LNCAP (cell line): ENCODE data around the gene PTPRD.

Experiments
- TF ChIP-seq, protein P1 (sequence below): fragments of 450-650 bp; IDR thresholded peaks from 2 replicates; pipeline ENCODE4 v1.5.1; 2017; ENCODE audit warnings: mild to moderate bottlenecking

Gene PTPRD

DNA sequence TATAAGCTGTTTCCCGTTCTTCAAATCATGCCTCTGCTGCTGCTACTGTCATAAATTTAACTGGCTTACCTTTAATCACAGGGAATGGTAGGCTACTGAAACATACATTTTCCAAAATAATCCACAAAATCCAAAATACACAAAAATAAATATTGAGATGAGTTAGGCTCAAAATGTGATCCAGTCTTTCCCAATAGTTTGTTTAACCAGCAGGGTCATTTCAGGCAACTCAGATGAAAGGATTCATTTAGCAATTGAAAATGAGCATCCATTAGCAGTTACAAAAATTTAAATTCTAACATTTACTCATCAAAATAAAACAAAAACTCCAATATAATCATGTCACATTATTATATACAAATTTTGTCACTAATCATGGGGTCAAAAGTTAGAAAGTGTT is 1797.6 kb downstream of the PTPRD start:
- TF ChIP-seq, protein P1, sequence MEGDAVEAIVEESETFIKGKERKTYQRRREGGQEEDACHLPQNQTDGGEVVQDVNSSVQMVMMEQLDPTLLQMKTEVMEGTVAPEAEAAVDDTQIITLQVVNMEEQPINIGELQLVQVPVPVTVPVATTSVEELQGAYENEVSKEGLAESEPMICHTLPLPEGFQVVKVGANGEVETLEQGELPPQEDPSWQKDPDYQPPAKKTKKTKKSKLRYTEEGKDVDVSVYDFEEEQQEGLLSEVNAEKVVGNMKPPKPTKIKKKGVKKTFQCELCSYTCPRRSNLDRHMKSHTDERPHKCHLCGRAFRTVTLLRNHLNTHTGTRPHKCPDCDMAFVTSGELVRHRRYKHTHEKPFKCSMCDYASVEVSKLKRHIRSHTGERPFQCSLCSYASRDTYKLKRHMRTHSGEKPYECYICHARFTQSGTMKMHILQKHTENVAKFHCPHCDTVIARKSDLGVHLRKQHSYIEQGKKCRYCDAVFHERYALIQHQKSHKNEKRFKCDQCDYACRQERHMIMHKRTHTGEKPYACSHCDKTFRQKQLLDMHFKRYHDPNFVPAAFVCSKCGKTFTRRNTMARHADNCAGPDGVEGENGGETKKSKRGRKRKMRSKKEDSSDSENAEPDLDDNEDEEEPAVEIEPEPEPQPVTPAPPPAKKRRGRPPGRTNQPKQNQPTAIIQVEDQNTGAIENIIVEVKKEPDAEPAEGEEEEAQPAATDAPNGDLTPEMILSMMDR = no peak

DNA sequence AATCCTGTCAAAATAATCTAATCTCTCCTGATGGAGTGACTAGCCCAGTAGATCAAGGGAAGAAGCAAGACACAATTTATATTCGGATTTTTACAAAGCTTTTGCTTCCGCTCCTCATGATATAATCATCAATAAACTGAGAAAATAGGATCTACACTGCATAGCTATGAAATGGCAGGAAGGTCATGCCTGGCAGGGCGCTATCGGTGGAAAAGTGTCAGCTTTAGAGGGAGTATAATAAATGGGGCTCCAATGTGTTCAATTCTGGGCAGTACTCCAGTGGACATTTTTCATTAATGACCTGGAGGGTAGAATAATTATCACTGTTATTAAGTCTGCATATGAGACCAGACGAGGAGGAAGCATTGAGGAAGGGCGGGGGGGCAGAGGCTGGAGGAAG is 1799.9 kb downstream of the PTPRD start:
- TF ChIP-seq, protein P1 = no peak

DNA sequence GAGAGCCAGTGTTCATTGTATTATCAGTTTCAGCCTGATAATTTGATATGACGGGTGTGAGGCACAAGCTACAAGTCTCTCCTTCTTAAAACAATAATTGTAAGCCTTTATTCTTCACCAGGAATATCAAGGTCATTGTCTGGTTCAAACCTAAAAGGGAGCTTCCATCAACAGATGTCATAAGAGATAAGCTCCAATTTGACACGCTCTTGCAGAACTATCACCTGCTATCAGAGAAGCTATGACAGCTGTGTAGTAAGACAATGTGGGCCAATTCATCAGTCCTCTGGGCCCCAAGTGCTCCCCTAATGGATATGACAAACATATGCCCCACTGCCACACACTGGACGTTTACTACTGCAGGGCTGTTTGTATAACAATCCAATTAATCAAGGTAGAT is 1803.1 kb downstream of the PTPRD start:
- TF ChIP-seq, protein P1 = no peak

DNA sequence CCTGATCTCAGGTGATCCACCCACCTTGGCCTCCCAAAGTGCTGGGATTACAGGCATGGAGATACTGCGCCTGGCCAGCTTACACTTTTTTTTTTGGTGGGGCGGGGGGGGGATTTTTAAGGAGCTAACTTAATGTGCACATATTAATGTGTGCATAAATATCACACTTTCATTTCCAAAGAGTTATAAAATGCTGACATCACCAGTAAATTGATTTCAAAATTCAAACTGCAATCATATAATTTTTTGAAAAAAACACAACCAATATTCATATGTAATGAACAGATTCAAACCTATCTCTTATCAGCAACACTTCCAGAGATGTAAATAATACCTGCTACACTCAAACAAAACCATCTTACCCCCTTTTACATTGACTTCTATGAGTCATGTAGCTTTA is 1806.7 kb downstream of the PTPRD start:
- TF ChIP-seq, protein P1 = no peak

DNA sequence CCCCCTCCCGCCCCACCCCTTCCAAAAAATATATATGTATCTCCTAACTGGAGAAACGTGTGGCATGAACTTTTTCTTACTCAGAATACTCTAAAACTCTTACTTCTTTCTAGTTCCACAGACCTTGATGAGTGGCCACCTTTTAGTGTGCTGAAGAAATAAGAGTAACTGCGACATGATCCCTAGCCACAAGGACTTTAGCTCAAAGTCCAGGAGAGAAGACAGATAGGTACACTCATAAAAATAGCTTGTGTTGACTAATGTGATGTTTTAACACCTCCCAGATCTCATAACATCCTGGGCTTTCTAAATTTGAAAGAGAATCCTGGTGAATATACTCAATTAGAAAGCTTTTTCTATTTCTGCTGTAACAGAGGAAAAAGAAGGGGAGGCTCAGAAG is 1808.2 kb downstream of the PTPRD start:
- TF ChIP-seq, protein P1 = no peak

DNA sequence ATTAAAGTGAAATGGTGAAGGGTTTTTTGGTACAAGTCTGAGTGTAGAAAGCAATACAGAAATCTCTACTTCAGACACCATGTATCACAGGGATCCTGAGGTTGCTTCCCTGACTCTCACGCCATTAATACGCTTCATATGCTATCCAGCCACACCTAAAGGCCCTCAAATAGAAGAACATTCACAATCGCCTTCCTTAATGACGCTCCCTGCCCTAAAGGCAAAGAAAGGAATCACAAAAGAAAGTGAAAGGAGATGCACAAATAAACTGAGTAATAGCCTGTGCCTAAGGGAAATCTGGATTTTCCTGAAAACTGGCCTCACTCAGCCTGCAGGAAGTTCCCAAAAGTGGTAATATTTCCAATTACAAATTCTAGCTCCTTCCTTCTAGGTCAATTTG is 1810.6 kb downstream of the PTPRD start:
- TF ChIP-seq, protein P1 = no peak

DNA sequence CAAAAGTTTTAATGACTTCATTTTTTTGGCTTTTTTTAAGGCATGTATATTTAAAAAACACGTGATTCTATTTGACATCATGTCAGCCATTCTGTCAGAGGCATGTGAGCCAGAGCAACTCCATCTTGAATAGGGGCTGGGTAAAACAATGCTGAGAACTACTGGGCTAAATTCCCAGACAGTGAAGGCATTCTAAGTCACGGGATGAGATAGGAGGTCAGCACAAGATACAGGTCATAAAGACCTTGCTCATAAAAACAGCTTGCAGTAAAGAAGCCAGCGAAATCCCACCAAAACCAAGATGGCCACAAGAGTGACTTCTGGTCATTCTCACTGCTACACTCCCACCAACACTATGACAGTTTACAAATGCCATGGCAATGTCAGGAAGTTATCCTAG is 1812.6 kb downstream of the PTPRD start:
- TF ChIP-seq, protein P1 = no peak

DNA sequence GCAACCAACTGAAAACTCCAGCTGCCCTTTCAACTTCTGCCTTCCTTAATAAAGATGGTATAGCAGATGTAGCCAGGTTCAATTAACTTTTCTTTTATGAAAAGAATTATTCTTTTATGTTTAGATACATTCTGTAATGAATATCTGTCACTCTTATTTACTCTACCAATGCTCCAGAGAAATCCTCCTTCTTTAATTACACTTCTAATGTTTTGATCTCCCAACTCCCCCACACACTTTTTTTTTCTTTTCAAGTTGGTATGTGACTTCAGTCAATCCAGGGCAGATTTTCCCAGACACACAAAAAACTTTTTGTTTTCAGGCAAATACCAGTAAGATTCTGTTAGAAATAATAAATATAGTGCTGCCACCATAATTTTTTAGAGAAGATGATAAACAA is 1813.2 kb downstream of the PTPRD start:
- TF ChIP-seq, protein P1 = no peak
